Epithelial cell of proximal tubule (primary cell): Measurements from ENCODE around the gene MRPS34. TPM values are rescaled to one million over a fixed set of nuclear protein-coding genes. Genes with fewer than 3 reads are reported as not detected.
A peak's percentile ranks its signal among the peaks of the same experiment; 100 is the strongest.

Experiments used
- DNase-seq: peaks from one replicate; pipeline ENCODE4 v3.0.0-alpha.2; 2011; ENCODE audit warnings: low read depth
- H3K4me3 ChIP-seq: 2 replicates; pipeline ENCODE4 v1.5.1; 2011; ENCODE audit warnings: low read depth, mild to moderate bottlenecking, low read length
- CTCF ChIP-seq: conservative IDR thresholded peaks from 2 replicates; pipeline ENCODE4 v1.5.1; 2012; ENCODE audit warnings: low read depth, mild to moderate bottlenecking, low read length
- total RNA-seq: library from RNA; depleted of rRNA; stranded (reverse); fragments of >200 nt; gene quantifications from 2 replicates; pipeline ENCODE4 v1.2.3, GENCODE V29; 2015

Gene MRPS34
- total RNA-seq, 1 donor from 2014 or later: 167 TPM

- TF ChIP-seq CTCF: no peak
- DNase-seq: no peak
These were observed 941 bp upstream of the MRPS34 start for GRCh38 chr16:1773703-1774447.

GRCh38 chr16:1772362-1772907, 499 bp downstream of the MRPS34 start, which contains the start of gene EME2:
Gene EME2 (plus strand): TSS chr16:1772810. CDS start chr16:1773228, 418 bp downstream.
- peak within 1 kb of the TSS; percentile 85 for H3K4me3 ChIP-seq
- no peak for DNase-seq
- TF ChIP-seq CTCF: no peak

More at GRCh38 chr16:1773703-1774447, 941 bp upstream of the MRPS34 start:
- peak overlapping the region; percentile 85 for H3K4me3 ChIP-seq

GRCh38 chr16:1771864-1772361, 1.0 kb downstream of the MRPS34 start:
- TF ChIP-seq CTCF: no peak
- no peak for DNase-seq
- H3K4me3 ChIP-seq: peak overlapping the region; percentile 85

- TF ChIP-seq CTCF: no peak
- H3K4me3 ChIP-seq: peak within 1 kb of the TSS; percentile 85
- no peak for DNase-seq
These were observed 1.6 kb downstream of the MRPS34 start, which contains the start of gene NME3 for GRCh38 chr16:1771188-1771863. Gene NME3 (minus strand): TSS chr16:1771543. CDS start chr16:1771534, 9 bp downstream.

GRCh38 chr16:1770328-1771187, 2.4 kb downstream of the MRPS34 start:
- no peak for DNase-seq
- no peak for TF ChIP-seq CTCF
- H3K4me3 ChIP-seq: peak overlapping the region; percentile 85
